ENCODE measurements around the gene KLK7. TPM values are rescaled to one million over a fixed set of nuclear protein-coding genes. Genes with fewer than 3 reads are reported as not detected.

KLK7 gene
- total RNA-seq, 2 experiments from 2014 or later, result not detected

DNA sequence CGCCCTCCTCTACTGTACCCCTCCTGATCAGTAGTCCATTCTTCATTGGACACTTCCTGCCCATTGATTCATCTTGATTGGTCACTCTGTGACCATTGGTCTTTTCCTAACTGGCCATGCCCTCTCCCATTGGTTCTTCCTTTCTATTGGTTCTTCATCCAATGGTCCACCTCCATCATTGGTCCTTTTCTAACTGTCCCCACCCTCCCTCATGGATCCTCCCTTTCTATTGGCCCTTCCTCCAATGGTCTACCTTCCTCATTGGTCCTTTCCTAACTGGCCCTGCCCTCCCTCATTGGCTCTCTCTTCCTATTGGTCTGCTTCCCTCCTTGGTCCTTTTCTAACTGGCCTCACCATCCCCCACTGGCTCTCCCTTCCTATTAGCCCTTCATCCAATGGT lies 21.5 kb downstream of the KLK7 start:
- peaks cover 4% of the 10 kb centered on the region for H3K9me3 Mint-ChIP-seq
- H3K36me3 Mint-ChIP-seq (ENCODE audit: low read depth), result no peaks in the 10 kb centered on the region

DNA sequence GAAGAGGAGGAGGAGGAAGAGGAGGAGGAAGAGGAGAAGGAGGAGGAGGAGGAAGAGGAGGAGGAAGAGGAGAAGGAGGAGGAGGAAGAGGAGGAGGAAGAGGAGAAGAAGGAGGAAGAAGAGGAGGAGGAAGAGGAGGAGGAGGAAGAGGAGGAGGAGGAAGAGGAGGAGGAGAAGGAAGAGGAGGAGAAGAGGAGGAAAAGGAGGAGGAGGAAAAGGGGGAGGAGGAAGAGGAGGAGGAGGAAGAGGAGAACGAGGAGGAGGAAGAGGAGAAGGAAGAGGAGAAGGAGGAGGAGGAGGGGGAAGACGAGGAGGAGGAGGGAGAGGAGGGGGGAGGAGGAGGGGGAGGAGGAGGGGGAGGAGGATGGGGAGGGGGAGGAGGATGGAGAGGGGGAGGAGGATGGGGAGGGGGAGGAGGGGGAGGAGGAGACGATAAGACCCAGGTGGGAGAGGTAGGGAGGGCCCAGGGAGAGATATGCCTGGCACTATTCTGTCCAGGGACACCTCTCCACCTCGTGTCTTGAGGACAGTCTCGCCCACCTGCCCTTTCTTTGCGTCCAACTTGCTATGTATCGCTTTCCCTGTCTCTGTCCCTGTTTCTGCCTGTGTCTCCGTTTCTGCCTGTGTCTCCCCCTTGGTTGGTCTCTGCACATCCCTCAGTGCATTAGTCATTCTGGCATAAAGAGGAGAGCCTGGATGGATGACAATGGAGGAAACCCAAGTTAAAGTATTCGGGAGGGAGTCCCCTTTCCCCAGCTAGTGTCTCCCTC lies 23.8 kb downstream of the KLK7 start:
- DNase-seq, result no peak
- Mint-ChIP-seq H3K4me3 (no peak overlapping the region), H3K4me1 (no peaks in the 10 kb centered on the region), H3K36me3 (ENCODE audit: low read depth) (no peaks in the 10 kb centered on the region), H3K27ac (no peak overlapping the region), H3K9me3 (peaks cover 4% of the 10 kb centered on the region), H3K27me3 (peaks cover 11% of the 10 kb centered on the region)
- ChIA-PET POLR2A (no interaction called here), CTCF (no interaction called here)

More for the DNA sequence above, 21.5 kb downstream of the KLK7 start:
- CTCF ChIA-PET, result no interaction called here
- H3K4me3 Mint-ChIP-seq, result no peak overlapping the region
- POLR2A ChIA-PET, result no interaction called here
- no peaks in the 10 kb centered on the region for H3K4me1 Mint-ChIP-seq
- peaks cover 10% of the 10 kb centered on the region for H3K27me3 Mint-ChIP-seq
- H3K27ac Mint-ChIP-seq, result no peak overlapping the region
- no peak for DNase-seq

DNA sequence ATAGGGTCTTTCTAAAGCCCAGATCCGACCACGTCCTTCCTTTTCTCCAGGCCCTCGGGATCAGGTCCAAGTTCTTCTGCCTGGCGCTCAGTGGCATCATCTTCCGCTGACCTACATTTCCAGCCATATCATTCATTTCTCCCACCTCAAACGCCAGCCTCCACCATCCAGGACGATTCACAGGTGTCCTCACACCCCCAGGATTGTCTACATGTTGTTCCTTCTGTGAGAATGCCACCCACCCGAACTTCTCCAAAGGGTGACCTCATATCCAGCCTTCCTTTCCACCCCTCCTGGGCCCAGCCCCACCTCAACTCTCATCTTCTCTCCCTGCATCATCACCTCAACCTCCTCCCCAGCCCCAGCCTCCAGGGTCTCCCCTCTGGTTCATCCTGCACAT lies 26.1 kb downstream of the KLK7 start:
- DNase-seq, result no peak
- H3K27ac Mint-ChIP-seq, result no peak overlapping the region
- H3K4me1 Mint-ChIP-seq, result no peaks in the 10 kb centered on the region
- H3K4me3 Mint-ChIP-seq, result no peak overlapping the region
- H3K27me3 Mint-ChIP-seq, result peaks cover 13% of the 10 kb centered on the region
- ChIA-PET POLR2A (no interaction called here), CTCF (no interaction called here)
- no peaks in the 10 kb centered on the region for H3K36me3 Mint-ChIP-seq (ENCODE audit: low read depth)
- H3K9me3 Mint-ChIP-seq, result peaks cover 4% of the 10 kb centered on the region

DNA sequence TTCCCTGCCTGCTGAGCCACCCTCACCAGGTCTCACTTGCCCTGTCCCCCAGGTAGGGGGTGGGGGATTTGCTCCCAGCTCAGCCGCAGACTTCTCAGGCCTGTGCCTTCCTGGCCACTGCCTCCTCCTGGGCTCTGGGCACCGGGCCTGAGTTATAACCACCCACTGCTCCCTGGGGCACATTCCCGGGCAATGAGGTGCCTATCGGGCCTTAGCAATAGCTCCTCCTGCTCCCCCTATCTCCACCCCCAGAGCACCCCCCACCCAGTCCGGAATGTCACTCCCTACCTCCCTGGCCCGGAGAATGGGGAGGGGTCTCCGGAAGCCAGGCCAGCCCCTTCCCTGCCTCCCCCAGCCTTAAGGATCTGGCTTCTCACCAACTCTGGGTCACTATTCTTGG lies 30.8 kb downstream of the KLK7 start, which contains the start of gene KLK5:
Gene KLK5 (minus strand): TSS at position 129 of the 400 bp plus-strand sequence. CDS start 381 bp downstream, outside the sequence.
- Mint-ChIP-seq H3K4me1 (no peaks in the 10 kb centered on the region), H3K4me3 (no peak within 1 kb of the TSS), H3K27ac (no peak within 1 kb of the TSS), H3K9me3 (no peaks in the 10 kb centered on the region), H3K27me3 (peaks cover 7% of the 10 kb centered on the region), H3K36me3 (ENCODE audit: low read depth) (no peaks in the 10 kb centered on the region)
- DNase-seq, result no peak
- CTCF ChIA-PET, result no interaction called here
- POLR2A ChIA-PET, result no interaction called here

DNA sequence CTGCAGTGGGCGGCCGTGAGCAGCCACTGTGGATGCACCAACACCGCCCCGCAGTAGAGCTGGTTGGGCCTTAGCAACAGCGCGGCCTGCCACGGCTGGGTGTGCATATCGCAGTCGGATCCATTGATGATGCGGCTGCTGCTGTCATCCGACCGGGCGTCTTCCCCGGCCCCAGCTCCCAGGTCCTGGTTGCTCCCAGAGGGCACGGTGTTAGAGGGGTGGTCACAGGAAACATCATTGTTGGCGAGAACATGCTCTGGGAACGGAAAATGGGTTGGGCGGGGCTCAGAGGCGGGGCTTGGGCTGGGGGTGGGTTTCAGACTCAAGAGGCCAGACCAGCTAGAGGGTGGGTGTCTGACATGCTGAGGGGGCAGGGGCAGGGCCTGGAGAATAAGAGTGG lies 33.9 kb downstream of the KLK7 start:
- Mint-ChIP-seq H3K27me3 (peaks cover 2% of the 10 kb centered on the region), H3K9me3 (no peaks in the 10 kb centered on the region), H3K4me3 (no peak overlapping the region), H3K27ac (no peak overlapping the region), H3K36me3 (ENCODE audit: low read depth) (no peaks in the 10 kb centered on the region), H3K4me1 (no peaks in the 10 kb centered on the region)
- CTCF ChIA-PET, result no interaction called here
- POLR2A ChIA-PET, result no interaction called here
- DNase-seq, result no peak

DNA sequence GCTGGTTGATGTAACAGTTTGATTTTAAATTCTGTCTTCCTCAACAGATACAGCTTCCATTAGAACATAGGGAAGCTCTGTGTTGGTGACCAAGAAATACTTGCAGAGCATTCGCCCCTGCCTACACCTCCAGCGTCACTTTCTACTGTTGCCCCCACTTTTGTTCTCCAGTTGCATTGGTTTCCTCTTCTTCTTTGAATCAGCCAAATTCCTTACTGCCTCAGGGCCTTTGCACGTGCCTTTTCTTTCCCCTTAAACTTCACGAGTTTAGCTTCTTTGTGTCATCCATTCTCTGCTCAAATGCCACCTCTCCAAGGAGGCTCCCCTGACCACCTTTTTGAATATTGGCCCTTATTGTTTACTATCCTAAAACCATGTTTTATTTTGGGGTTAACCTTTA lies 36.6 kb downstream of the KLK7 start:
- ChIA-PET CTCF (interaction anchor here (0.7 kb wide), 1 partner anchor 48 kb away, joined by 4 read pairs; no protein-coding TSS in a partner anchor), POLR2A (no interaction called here)
- H3K4me1 Mint-ChIP-seq, result no peaks in the 10 kb centered on the region
- H3K27ac Mint-ChIP-seq, result no peak overlapping the region
- H3K27me3 Mint-ChIP-seq, result no peaks in the 10 kb centered on the region
- no peak overlapping the region for H3K4me3 Mint-ChIP-seq
- H3K9me3 Mint-ChIP-seq, result no peaks in the 10 kb centered on the region
- no peak for DNase-seq
- no peaks in the 10 kb centered on the region for H3K36me3 Mint-ChIP-seq (ENCODE audit: low read depth)

DNA sequence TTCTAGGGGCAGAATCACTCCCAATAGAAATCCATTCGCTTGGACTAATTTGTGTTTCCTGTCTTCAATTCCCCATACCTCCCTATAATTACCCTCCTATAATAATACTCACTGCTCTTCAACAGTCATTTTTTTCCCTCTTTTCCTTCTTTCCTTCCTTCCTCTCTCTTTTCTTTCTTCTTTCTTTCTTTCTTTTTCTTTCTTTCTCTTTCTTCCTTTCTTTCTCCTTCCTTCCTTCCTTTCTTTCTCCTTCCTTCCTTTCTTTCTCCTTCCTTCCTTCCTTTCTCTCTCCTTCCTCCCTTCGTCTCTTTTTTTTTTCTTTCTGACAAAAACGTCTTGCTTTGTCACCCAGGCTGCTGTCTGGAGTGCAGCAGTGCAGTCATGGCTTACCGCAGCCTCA lies 38.9 kb downstream of the KLK7 start:
- ChIA-PET CTCF (no interaction called here), POLR2A (no interaction called here)
- H3K27me3 Mint-ChIP-seq, result no peaks in the 10 kb centered on the region
- H3K4me3 Mint-ChIP-seq, result no peak overlapping the region
- H3K4me1 Mint-ChIP-seq, result no peaks in the 10 kb centered on the region
- no peaks in the 10 kb centered on the region for H3K36me3 Mint-ChIP-seq (ENCODE audit: low read depth)
- no peaks in the 10 kb centered on the region for H3K9me3 Mint-ChIP-seq
- no peak overlapping the region for H3K27ac Mint-ChIP-seq
- DNase-seq, result no peak

DNA sequence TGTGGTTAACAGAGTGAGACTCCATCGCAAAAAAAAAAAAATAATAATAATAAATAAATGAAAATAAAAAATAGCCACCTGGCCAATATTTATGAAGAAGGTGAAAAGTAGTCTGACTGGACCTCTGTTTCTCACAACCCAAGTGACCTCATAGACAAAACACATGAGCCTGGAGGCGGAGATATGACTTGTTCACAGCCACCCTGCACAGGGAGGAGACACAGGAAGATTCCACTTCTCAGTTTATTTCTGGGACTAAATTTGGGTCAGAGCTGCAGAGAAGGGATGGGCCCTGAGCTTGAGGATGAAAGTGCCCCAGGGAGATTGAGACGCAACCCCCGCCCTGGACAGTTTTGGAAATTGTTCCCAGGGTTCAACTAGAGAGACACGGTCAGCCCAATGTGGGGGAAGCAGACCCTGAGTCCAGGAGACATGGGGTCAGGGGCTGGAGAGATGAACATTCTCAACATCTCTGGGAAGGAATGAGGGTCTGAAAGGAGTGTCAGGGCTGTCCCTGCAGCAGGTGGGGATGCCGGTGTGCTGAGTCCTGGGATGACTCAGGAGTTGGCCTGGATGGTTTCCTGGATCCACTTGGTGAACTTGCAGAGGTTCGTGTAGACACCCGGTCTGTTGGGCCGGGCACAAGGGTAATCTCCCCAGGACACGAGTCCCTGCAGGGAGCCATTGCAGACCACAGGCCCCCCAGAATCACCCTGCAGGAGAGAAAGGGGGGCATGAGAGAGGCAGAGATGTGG lies 40.5 kb downstream of the KLK7 start:
- POLR2A ChIA-PET, result no interaction called here
- CTCF ChIA-PET, result no interaction called here
- no peak overlapping the region for H3K4me3 Mint-ChIP-seq

DNA sequence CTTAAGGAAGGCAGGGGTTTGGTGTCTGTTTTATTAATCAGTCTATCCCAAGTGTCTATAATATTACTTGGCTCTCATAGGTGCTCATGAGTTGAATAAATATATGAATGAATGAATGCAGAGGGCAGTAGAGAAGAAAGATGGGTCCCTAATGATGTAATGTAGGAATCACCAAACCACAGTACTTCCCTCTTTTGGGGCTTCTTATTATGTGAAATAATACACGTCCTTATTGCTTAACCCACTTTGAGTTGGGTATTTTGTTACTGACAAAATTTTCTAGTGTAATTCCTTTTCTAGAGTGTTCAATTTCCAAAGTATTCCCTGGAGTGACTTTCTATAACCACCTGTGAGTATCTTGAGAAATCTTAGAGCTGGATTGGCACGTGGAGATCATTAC lies 44.1 kb downstream of the KLK7 start:
- peaks cover 3% of the 10 kb centered on the region for H3K27me3 Mint-ChIP-seq
- no peaks in the 10 kb centered on the region for H3K36me3 Mint-ChIP-seq (ENCODE audit: low read depth)
- no peaks in the 10 kb centered on the region for H3K4me1 Mint-ChIP-seq
- no peak overlapping the region for H3K4me3 Mint-ChIP-seq
- ChIA-PET POLR2A (no interaction called here), CTCF (no interaction called here)
- no peak for DNase-seq
- H3K9me3 Mint-ChIP-seq, result no peaks in the 10 kb centered on the region
- no peak overlapping the region for H3K27ac Mint-ChIP-seq

More for the DNA sequence above, 40.5 kb downstream of the KLK7 start:
- DNase-seq, result no peak
- Mint-ChIP-seq H3K9me3 (no peaks in the 10 kb centered on the region), H3K4me1 (no peaks in the 10 kb centered on the region), H3K36me3 (ENCODE audit: low read depth) (no peaks in the 10 kb centered on the region), H3K27ac (no peak overlapping the region), H3K27me3 (no peaks in the 10 kb centered on the region)

DNA sequence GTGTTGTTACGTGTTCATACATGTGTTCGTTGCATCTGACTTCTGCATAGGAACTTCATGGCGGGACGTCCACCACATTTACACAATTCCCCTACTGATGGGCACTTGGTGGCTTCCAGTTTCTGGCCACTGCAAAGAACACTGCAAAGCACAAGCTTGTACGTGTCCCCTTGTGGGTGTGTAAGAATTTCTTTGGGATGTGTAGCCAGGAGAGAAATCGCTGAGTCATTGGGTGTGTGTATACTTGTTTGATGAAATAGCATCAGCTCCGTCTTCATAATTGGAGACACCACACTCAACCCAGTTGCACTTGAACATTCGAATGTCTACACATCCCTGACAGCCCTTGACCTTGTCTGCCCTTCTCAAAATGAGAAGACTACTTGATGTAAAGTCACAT lies 50.1 kb downstream of the KLK7 start:
- Mint-ChIP-seq H3K36me3 (ENCODE audit: low read depth) (no peaks in the 10 kb centered on the region), H3K27me3 (peaks cover 12% of the 10 kb centered on the region), H3K4me1 (peaks cover 3% of the 10 kb centered on the region), H3K27ac (no peak overlapping the region), H3K4me3 (no peak overlapping the region), H3K9me3 (no peaks in the 10 kb centered on the region)
- ChIA-PET POLR2A (no interaction called here), CTCF (interaction anchor here (0.9 to 1.3 kb wide), 2 partner anchors 10 to 163 kb away, joined by 3 read pairs; no protein-coding TSS in a partner anchor)
- DNase-seq, result no peak

DNA sequence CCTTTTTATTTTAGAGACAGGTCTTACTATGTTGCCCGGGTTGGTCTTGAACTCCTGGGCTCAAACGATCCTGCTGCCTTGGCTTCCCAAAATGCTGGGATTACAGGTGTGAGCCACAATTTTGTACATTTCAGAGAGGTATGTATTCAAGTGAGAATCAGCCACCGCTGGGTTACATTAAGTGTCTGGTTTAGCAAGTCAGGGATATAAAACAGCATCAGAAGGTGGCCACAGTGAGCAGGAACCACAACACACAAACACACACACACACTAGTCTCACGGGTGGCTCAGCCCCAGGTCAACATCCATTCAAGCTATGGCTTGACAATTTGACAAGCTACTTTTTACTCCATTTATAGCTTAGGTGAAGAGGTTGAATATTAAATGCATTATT lies 51.0 kb downstream of the KLK7 start:
- ChIA-PET POLR2A (no interaction called here), CTCF (interaction anchor here (0.7 to 1.2 kb wide), 2 partner anchors 138 to 164 kb away, joined by 4 read pairs; no protein-coding TSS in a partner anchor)
- Mint-ChIP-seq H3K9me3 (no peaks in the 10 kb centered on the region), H3K36me3 (ENCODE audit: low read depth) (no peaks in the 10 kb centered on the region), H3K27ac (no peak overlapping the region), H3K4me1 (peaks cover 3% of the 10 kb centered on the region), H3K27me3 (peaks cover 14% of the 10 kb centered on the region), H3K4me3 (no peak overlapping the region)
- no peak for DNase-seq

DNA sequence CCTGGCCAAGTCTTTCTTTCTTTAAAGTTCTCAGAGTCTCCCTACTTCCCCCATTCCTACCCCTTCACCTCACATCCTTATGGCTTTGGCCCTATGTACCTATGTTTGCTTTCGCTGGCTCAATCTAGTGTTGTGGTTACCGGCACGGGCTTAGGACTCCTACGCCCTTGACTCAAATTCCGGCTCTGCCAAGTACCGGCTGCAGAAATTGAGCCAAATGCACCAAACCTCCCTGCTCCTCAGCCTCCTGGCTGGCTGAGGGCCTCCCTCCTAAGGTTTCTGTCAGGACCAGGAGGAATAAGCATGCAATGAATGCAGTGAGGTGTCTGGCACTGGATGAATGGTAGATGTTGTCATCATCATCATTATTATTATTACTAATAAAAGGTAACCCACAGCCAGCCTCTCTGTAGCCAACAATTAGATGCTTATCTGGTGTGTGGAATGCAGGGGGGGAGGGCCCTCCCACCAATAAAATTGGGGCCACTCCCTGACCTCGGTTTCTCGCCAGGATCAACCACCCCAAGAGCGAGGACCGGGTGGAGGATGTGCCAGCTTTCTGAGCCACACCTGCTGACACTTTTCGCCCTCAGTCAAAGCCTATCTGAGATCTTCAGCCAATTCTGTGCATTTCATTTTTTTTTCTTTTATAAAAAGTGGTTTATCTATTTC lies 51.6 kb downstream of the KLK7 start:
- no peak for DNase-seq
- no peak overlapping the region for H3K4me3 Mint-ChIP-seq
- ChIA-PET POLR2A (no interaction called here), CTCF (interaction anchor here (0.7 to 1.2 kb wide), 2 partner anchors 137 to 165 kb away, joined by 4 read pairs; no protein-coding TSS in a partner anchor)
- H3K27me3 Mint-ChIP-seq, result peaks cover 14% of the 10 kb centered on the region
- no peaks in the 10 kb centered on the region for H3K36me3 Mint-ChIP-seq (ENCODE audit: low read depth)
- no peaks in the 10 kb centered on the region for H3K9me3 Mint-ChIP-seq
- H3K27ac Mint-ChIP-seq, result no peak overlapping the region
- H3K4me1 Mint-ChIP-seq, result peaks cover 3% of the 10 kb centered on the region

DNA sequence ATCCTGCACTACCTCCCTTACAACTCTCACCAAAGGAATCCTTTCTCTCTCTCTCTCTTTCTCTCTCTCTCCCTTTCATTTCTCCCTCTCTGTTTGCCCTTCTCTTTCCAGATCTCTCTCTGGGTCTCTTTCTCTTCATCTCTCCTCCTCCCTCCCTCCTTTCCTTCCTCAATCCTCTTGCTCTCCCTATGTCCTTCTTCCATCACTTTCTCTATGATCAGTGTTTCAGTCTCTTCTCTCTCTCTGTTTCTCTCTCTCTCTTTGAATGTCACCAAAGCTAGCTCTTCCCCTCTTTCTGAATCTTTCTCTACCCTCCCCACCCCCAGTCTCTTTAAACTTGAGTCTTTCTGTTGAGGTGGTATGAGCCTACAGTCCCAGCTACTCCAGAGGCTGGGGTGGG lies 52.7 kb downstream of the KLK7 start:
- no peak overlapping the region for H3K4me3 Mint-ChIP-seq
- H3K27me3 Mint-ChIP-seq, result peaks cover 11% of the 10 kb centered on the region
- no peak for DNase-seq
- no peaks in the 10 kb centered on the region for H3K36me3 Mint-ChIP-seq (ENCODE audit: low read depth)
- POLR2A ChIA-PET, result no interaction called here
- H3K9me3 Mint-ChIP-seq, result no peaks in the 10 kb centered on the region
- CTCF ChIA-PET, result no interaction called here
- peaks cover 3% of the 10 kb centered on the region for H3K4me1 Mint-ChIP-seq
- H3K27ac Mint-ChIP-seq, result no peak overlapping the region
